HG03135 (cell line): Measurements from ENCODE around the gene ABHD6.
"Not testable (repeated sequence)": the region's sequence is repeated elsewhere in the genome, so short reads cannot be mapped to it uniquely, and the experiment has no call there.

Experiments used
- ATAC-seq: cut with Tn5 transposase; IDR thresholded peaks from one replicate; pipeline ENCODE4 v1.9.1; 2021; ENCODE audit warnings: mild to moderate bottlenecking, moderate library complexity; ENCODE audit not compliant: unreplicated experiment

ABHD6 gene

DNA sequence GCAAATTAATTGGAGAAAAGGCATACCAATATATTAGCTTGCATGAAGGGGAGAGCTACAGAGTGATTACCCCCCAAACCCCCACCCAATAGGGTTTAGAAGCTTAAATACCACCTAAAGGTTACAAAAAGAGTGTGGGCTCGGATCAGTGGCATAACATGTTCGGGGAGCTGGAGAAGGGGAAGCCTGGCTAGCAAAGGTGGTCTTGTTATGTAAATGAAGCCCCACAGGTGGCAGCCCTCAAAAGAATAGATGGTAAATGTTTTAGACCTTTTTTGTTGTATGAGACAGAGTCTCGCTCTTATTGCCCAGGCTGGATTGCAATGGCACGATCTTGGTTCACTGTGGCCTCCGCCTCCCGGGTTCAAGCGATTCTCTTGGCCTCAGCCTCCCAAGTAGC, 84.2 kb downstream of the ABHD6 start:
- ATAC-seq, result no peak

GRCh38 chr3:58322793-58323192, 85.2 kb downstream of the ABHD6 start:
- ATAC-seq, result no peak

GRCh38 chr3:58323529-58324390, 86.2 kb downstream of the ABHD6 start:
- ATAC-seq, result no peak

- no peak for ATAC-seq
These were observed 87.1 kb downstream of the ABHD6 start for GRCh38 chr3:58324391-58325390.

- no peak for ATAC-seq
These were observed 88.0 kb downstream of the ABHD6 start for GRCh38 chr3:58325525-58325992.

DNA sequence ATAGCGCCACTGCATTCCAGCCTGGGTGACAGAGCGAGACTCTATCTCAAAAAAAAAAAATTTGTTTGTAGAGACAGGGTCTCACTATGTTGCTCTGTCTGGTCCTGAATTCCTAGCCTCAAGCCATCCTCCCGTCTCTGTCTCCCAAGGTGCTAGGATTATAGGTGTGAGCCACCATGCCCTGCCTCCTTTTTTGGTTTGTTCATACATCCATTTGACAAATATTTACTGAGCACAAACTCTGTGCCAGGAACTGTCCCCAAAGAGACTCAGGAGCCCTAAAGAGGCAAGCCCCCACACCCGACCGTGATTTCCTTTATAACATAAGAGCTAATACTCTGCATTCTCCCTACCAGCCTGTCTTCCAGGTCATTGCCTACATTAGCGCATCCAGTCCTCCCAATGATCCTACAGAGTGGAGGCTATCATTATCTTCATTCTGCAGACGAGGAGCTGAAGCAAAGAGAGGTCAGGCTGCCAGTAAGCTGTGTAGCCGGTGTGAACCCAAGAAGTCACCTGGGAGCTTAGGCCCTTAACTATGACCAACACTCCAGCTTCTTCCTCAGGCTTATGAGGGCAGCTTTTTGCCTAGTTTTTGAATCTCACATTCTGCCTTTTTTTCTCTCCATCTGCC, 88.8 kb downstream of the ABHD6 start:
- no peak for ATAC-seq

DNA sequence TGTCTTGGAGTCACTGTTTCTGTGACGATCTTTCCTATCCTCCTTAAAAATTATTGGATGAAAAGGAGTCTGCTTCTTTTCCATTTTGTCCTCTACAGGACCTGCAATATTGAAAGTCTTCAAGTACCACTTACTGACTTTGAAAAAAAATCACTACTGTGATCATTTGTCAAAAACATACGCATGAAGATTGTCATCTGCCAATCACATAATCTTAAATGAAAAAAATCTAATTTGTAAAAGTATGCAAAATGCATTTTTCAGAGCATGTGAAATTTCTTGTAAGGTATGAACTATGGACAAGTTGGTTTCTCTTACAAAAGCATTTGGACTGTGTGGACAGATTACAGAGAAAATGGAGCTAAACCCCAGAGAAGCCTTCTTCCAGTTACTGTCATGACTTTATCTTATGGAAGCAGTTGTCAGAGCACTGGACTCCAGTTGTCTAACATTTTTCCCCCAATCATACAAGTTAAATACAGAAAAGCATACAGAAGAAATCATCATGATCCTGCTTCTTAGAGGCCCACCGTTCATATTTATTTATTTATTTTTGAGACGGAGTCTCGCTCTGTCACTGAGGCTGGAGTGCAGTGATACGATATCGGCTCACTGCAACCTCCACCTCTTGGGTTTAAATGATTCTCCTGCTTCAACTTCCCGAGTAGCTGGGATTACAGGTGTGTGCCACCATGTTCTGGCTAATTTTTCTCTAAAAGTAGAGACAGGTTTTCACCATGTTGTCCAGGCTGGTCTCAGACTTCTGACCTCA, 91.7 kb downstream of the ABHD6 start:
- ATAC-seq, result no peak

DNA sequence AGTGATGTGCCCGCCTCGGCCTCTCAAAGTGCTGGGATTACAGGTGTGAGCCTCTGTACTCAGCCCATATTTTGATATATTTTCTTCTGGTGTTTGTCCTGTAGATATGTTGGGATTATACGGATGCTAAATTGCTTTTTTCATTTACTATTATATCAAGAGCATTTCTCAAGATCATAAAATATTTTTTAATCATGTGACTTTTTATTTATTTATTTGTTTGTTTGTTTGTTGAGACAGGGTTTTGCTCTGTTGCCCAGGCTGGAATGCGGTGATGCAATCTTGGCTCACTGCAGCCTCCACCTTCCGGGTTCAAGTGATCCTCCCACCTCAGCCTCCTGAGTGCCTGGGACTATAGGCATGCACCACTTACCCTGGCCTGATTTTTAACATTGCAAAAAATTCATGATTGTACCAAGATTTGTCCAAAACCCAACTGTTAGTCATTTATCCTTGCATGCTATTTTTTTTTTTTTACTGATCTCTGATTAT, 92.4 kb downstream of the ABHD6 start:
- no peak for ATAC-seq

- no peak for ATAC-seq
These were observed 94.1 kb downstream of the ABHD6 start for GRCh38 chr3:58331593-58332152.

- ATAC-seq, result peak; percentile 87
These were observed 95.1 kb downstream of the ABHD6 start, which contains the start of gene PXK for GRCh38 chr3:58332575-58333188. TSS of gene PXK (plus strand) at chr3:58332892. CDS start at chr3:58332989, 97 bp downstream.

GRCh38 chr3:58333206-58334012, 95.8 kb downstream of the ABHD6 start:
- ATAC-seq, result peak; percentile 33

GRCh38 chr3:58334013-58334321, 96.4 kb downstream of the ABHD6 start:
- ATAC-seq, result no peak

DNA sequence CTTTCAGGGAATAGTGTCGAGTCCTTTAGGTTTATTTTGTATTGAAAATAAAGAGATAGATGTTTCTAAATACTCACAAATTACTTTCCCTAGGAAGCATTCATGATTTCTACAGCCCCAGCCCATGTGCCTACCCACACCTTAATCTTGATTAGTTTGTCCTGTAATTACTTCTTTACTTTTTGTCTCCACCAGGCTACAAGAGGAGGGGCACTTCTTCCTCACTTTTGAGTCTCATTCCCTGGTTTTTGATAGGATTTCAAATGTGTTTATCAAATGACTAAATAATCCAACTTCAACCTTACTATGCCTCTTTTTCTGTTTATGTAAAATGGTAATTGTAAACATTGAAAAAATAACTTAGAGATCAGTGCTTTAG, 96.9 kb downstream of the ABHD6 start:
- no peak for ATAC-seq

GRCh38 chr3:58335652-58335947, 98.0 kb downstream of the ABHD6 start:
- ATAC-seq, result no peak

GRCh38 chr3:58336135-58336882, 98.7 kb downstream of the ABHD6 start:
- no peak for ATAC-seq

DNA sequence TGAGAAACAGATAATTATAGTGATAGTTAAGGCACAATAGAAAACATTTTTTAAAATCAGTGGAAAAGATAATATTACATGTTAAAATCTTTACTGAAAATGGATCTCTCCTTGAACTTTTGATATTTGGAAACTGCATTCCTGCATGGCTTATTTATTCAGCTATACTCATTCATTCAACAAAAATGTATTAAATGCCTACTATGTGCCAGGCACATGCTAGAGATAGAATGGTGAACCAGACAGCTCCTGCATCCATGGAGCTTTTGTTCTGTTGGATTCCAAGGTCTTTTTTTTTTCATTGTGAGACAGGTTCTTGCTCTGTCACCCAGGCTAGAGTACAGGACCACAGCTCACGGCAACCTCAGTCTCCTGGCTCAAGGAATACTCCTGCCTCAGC, 99.6 kb downstream of the ABHD6 start:
- no peak for ATAC-seq

DNA sequence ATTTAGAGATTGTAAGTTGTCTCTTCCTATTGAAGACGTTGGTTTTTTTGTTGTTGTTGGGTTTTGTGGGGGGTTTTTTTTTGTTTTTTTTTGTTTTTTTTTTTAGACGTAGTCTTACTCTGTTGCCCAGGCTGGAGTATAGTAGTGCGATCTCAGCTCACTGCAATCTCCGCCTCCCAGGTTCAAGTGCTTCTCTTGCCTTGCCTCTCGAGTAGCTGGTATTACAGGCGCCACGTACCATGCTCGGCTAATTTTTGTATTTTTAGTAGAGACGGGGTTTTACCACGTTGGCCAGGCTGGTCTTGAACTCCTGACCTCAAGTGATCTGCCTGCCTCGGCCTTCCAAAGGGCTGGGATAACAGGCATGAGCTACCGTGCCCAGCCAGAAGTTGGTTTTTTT, 101.6 kb downstream of the ABHD6 start:
- ATAC-seq, result not testable (repeated sequence)

GRCh38 chr3:58340594-58341244, 103.1 kb downstream of the ABHD6 start:
- ATAC-seq, result no peak
